HG03439 (cell line): ENCODE results near the gene EDN2.

Source experiments
- ATAC-seq: cut with Tn5 transposase; IDR thresholded peaks from one replicate; pipeline ENCODE4 v1.9.1; 2021; ENCODE audit warnings: mild to moderate bottlenecking, moderate library complexity; ENCODE audit not compliant: unreplicated experiment

EDN2 gene

GRCh38 chr1:41486053-41486370 lies 1.5 kb upstream of the EDN2 start:
- no peak for ATAC-seq

- ATAC-seq = no peak
Observed at GRCh38 chr1:41485605-41486004, 1.1 kb upstream of the EDN2 start.

GRCh38 chr1:41483960-41484401 lies 502 bp downstream of the EDN2 start:
- no peak for ATAC-seq

GRCh38 chr1:41483001-41483850 lies 1.3 kb downstream of the EDN2 start:
- no peak for ATAC-seq

GRCh38 chr1:41482001-41482765 lies 2.3 kb downstream of the EDN2 start:
- ATAC-seq = no peak

- no peak for ATAC-seq
Observed at GRCh38 chr1:41481109-41481775, 3.2 kb downstream of the EDN2 start.

- no peak for ATAC-seq
Observed at GRCh38 chr1:41480204-41481108, 4.0 kb downstream of the EDN2 start.

- ATAC-seq = no peak
Observed at GRCh38 chr1:41479808-41480160, 4.7 kb downstream of the EDN2 start.

- no peak for ATAC-seq
Observed at GRCh38 chr1:41479000-41479807, 5.3 kb downstream of the EDN2 start.

GRCh38 chr1:41478118-41478748 lies 6.2 kb downstream of the EDN2 start:
- ATAC-seq = no peak

GRCh38 chr1:41476807-41477361 lies 7.6 kb downstream of the EDN2 start:
- no peak for ATAC-seq

GRCh38 chr1:41475859-41476567 lies 8.5 kb downstream of the EDN2 start:
- ATAC-seq = no peak

- ATAC-seq = no peak
Observed at GRCh38 chr1:41475346-41475745, 9.1 kb downstream of the EDN2 start.

- ATAC-seq = no peak
Observed at GRCh38 chr1:41474490-41475271, 9.8 kb downstream of the EDN2 start.

GRCh38 chr1:41473738-41474362 lies 10.6 kb downstream of the EDN2 start:
- no peak for ATAC-seq

GRCh38 chr1:41471658-41472057 lies 12.8 kb downstream of the EDN2 start:
- ATAC-seq = no peak

GRCh38 chr1:41469706-41470105 lies 14.8 kb downstream of the EDN2 start:
- no peak for ATAC-seq
